A673 (cell line): ENCODE data around the gene RRP8.

Experiments
- EZH2 ChIP-seq: fragments of 200-600 bp; sonication (generic); IDR thresholded peaks from 2 replicates; pipeline ENCODE4 v1.6.1; 2017; ENCODE audit warnings: borderline replicate concordance, low read depth, mild to moderate bottlenecking, mixed read lengths, antibody characterized with exemption, low read length; ENCODE audit not compliant: poor library complexity, severe bottlenecking
- TF ChIP-seq, protein P1 (sequence below): fragments of 300-800, 200-600 bp; sonication (generic); conservative IDR thresholded peaks from 2 replicates; pipeline ENCODE4 v1.5.1; 2017; ENCODE audit warnings: low read depth, mild to moderate bottlenecking, antibody characterized with exemption, low read length, moderate library complexity, mixed read lengths

DNA sequence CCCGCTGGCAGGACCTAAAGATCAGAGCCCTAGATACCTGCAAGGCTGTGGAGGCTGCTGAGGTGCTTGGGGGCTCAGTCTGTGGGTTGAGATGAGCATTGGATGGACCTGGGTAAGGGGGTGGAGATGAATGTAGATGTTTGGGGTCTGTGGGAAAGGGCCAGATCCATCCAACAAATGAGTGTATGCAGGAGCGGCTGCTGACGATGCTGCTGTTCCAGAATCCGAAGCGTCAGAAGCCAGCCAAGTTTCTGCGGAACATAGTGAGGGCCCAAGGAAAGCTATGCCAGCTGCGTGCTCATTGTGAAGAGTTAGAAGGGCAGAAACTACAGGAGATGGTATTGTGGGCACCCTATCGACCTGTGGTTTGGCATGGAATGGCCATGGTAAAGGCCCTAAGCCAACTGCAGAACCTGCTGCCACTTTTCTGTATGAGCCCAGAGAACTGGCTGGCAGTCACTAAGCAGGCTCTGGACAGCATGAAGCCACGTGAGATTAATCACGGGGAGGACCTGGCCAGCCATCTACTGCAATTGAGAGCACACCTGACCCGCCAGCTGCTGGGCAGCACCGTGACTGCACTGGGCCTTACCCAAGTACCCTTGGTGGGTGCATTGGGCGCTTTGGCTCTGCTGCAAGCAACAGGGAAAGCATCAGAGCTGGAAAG lies 36.6 kb downstream of the RRP8 start:
- TF ChIP-seq, protein P1, sequence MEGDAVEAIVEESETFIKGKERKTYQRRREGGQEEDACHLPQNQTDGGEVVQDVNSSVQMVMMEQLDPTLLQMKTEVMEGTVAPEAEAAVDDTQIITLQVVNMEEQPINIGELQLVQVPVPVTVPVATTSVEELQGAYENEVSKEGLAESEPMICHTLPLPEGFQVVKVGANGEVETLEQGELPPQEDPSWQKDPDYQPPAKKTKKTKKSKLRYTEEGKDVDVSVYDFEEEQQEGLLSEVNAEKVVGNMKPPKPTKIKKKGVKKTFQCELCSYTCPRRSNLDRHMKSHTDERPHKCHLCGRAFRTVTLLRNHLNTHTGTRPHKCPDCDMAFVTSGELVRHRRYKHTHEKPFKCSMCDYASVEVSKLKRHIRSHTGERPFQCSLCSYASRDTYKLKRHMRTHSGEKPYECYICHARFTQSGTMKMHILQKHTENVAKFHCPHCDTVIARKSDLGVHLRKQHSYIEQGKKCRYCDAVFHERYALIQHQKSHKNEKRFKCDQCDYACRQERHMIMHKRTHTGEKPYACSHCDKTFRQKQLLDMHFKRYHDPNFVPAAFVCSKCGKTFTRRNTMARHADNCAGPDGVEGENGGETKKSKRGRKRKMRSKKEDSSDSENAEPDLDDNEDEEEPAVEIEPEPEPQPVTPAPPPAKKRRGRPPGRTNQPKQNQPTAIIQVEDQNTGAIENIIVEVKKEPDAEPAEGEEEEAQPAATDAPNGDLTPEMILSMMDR: no peak
- TF ChIP-seq EZH2: no peak
